Diencephalon (tissue), 1 donor: ENCODE results near the gene NPIPA5. TPM values are rescaled to one million over a fixed set of nuclear protein-coding genes. Genes with fewer than 3 reads are reported as not detected.

Experiments used
- total RNA-seq: library from RNA; depleted of rRNA; stranded (reverse); fragments of >200 nt; gene quantifications from one replicate; pipeline ENCODE4 v1.2.3, GENCODE V29; 2014

Gene NPIPA5
- 3.5 TPM for total RNA-seq

GRCh38 chr16:15378194-15378593 lies at the start of gene NPIPA5:
TSS of gene NPIPA5 (minus strand) at chr16:15378294. CDS start at chr16:15378294, 0 bp downstream.

GRCh38 chr16:15395631-15396508 lies 17.8 kb upstream of the NPIPA5 start, which contains the start of gene MPV17L:
TSS of gene MPV17L (plus strand) at chr16:15395754. CDS start at chr16:15395898, 144 bp downstream.

Other genes with a start within 250 kb of the NPIPA5 start
- 17.1 TPM for gene MPV17L, start 17.5 kb upstream of the NPIPA5 start, total RNA-seq
- 109 TPM for gene BMERB1, start 56.3 kb upstream of the NPIPA5 start, total RNA-seq